Inflammatory macrophage treated with lipopolysaccharide for 1 hour (primary cell): ENCODE measurements around the gene GRK6.
"Not testable (repeated sequence)": the region's sequence is repeated elsewhere in the genome, so short reads cannot be mapped to it uniquely, and the experiment has no call there.

Source experiments
- DNase-seq, 2 donors: peaks; one replicate each; pipeline ENCODE4 v3.0.0-alpha.2; 2020 to 2022

The GRK6 gene

GRCh38 chr5:177472460-177473442 is 46.3 kb downstream of the GRK6 start:
- no peak for DNase-seq

- no peak for DNase-seq
Observed at GRCh38 chr5:177473443-177474001, 47.0 kb downstream of the GRK6 start, which contains the start of gene DBN1. DBN1 (minus strand) TSS chr5:177473634; CDS start chr5:177473521, 113 bp downstream.

GRCh38 chr5:177474002-177474476 is 47.6 kb downstream of the GRK6 start:
- no peak for DNase-seq

- DNase-seq = no peak
Observed at GRCh38 chr5:177474846-177475562, 48.5 kb downstream of the GRK6 start.

- DNase-seq = no peak
Observed at GRCh38 chr5:177475563-177476427, 49.3 kb downstream of the GRK6 start.

GRCh38 chr5:177476531-177477233 is 50.2 kb downstream of the GRK6 start:
- DNase-seq = no peak

GRCh38 chr5:177477701-177478477 is 51.4 kb downstream of the GRK6 start:
- no peak for DNase-seq

- DNase-seq = peak; percentile 67 to 76
Observed at GRCh38 chr5:177478711-177479646, 52.5 kb downstream of the GRK6 start.

GRCh38 chr5:177479774-177480173 is 53.3 kb downstream of the GRK6 start:
- DNase-seq = peak; percentile 41

GRCh38 chr5:177482359-177482795 is 55.9 kb downstream of the GRK6 start:
- no peak for DNase-seq

- no peak for DNase-seq
Observed at GRCh38 chr5:177483042-177483441, 56.6 kb downstream of the GRK6 start.

GRCh38 chr5:177483994-177484901 is 57.8 kb downstream of the GRK6 start:
- DNase-seq = no peak

GRCh38 chr5:177484902-177485549 is 58.5 kb downstream of the GRK6 start:
- no peak for DNase-seq

- DNase-seq = not testable (repeated sequence)
Observed at GRCh38 chr5:177485753-177486152, 59.3 kb downstream of the GRK6 start.

- no peak for DNase-seq
Observed at GRCh38 chr5:177486256-177486655, 59.8 kb downstream of the GRK6 start.

GRCh38 chr5:177487144-177487543 is 60.7 kb downstream of the GRK6 start:
- no peak for DNase-seq

GRCh38 chr5:177487975-177488374 is 61.5 kb downstream of the GRK6 start:
- no peak for DNase-seq
